HG02571 (cell line): Measurements from ENCODE around the gene TMLHE.
A peak's percentile ranks its signal among the peaks of the same experiment; 100 is the strongest.
"Not testable (repeated sequence)": the region's sequence is repeated elsewhere in the genome, so short reads cannot be mapped to it uniquely, and the experiment has no call there.

ENCODE experiments used
- ATAC-seq: cut with Tn5 transposase; IDR thresholded peaks from one replicate; pipeline ENCODE4 v1.9.1; 2021; ENCODE audit warnings: mild to moderate bottlenecking, moderate library complexity; ENCODE audit not compliant: unreplicated experiment

Gene TMLHE, protein sequence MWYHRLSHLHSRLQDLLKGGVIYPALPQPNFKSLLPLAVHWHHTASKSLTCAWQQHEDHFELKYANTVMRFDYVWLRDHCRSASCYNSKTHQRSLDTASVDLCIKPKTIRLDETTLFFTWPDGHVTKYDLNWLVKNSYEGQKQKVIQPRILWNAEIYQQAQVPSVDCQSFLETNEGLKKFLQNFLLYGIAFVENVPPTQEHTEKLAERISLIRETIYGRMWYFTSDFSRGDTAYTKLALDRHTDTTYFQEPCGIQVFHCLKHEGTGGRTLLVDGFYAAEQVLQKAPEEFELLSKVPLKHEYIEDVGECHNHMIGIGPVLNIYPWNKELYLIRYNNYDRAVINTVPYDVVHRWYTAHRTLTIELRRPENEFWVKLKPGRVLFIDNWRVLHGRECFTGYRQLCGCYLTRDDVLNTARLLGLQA

DNA sequence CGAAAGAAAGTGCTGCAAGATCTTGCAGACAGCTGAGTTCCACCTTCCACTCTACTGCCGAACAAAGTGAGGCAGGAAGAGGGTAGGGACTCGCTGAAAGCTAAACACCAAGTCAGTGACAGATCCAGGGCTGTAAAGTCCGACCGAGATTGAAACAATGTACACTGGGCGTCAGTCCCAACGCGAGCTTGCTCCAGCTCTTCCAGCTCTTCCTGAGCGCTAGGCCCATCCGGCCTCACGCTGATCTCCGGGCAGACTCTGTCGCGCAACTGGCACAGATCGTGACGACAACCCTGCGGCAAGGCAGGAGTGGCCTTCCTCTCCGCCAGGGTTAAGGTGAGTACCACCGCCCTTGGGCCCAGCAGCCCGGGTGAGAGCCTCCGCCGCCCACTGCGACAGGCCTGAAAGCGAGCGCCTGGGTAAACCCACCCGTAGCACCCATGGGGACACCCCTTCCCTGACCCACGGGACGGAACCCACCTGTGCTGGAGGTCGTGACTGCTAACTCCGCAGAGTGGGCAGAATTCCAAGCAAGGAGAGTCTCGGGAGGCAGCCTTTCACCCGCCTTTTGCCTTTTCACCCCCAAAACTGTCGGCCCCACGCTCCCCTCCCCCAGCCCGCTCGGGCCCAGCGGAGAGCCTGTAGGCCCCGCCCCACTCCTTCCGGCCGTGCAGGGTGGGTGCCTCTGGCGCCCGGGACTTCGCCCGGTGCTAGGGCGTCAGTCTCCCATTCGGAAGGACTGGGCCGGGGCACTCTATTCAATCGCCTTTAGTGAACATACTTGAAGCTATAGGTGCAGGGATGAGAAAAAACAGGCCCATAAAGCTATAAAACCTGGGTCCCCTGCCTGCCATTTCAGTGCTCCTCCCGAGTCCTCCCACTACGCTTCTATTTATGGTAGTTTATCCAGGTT, at the start of gene TMLHE, which contains the start of gene SPRY3:
TMLHE (minus strand) TSS at position 641 of the 913 bp plus-strand sequence. CDS start 67,676 bp downstream, outside the sequence.
SPRY3 (plus strand) TSS at position 275 of the 913 bp plus-strand sequence.
- peak; percentile 85 for ATAC-seq

DNA sequence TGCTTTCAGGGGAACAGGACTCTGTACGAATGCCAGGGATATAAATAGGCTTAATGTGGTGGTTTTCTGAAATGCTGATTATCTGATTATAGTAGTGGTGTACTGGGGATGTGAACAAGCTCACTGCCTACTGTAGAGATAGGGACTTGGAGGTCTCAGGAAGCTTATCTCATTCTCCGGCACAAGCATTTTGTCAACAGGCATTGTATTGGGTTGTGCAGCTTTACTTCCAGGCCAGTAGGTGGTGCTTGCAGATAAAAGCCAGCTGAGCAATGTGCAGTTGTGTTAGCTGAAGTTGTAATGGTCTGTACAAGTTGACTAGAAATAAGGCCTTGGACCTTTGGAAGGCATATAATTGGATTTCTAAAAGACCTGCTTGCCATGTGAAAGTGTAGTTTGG, 49.5 kb upstream of the TMLHE start:
- no peak for ATAC-seq

DNA sequence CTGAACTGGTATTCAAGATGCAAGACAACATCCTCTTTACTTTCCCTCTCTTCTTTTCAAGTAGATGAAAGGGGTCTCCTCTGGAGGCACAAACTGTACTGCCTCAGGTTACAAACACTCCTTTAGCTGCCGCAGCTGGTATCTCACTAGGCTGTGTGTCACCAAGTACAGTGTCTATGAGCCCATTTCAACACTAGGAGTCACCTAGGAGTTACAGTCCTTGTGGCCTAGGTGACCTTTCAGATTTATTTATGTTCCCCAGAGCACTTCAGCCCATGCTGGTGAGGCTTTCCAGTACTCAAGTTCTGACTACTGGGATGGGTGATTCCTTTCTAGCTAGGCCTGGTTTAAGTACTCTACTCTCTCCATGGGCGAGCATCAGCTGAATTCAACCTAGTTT, 32.4 kb upstream of the TMLHE start:
- ATAC-seq = no peak

GRCh38 chrX:155643240-155643639, 30.5 kb upstream of the TMLHE start:
- ATAC-seq = no peak

- ATAC-seq = not testable (repeated sequence)
Measured at GRCh38 chrX:155641371-155641770, 28.6 kb upstream of the TMLHE start.

GRCh38 chrX:155637714-155638113, 25.0 kb upstream of the TMLHE start:
- ATAC-seq = no peak

- ATAC-seq = not testable (repeated sequence)
Measured at GRCh38 chrX:155635019-155635418, 22.3 kb upstream of the TMLHE start.

GRCh38 chrX:155632431-155633100, 19.8 kb upstream of the TMLHE start:
- ATAC-seq = no peak

GRCh38 chrX:155620110-155620509, 7.4 kb upstream of the TMLHE start:
- ATAC-seq = not testable (repeated sequence)

- ATAC-seq = no peak
Measured at GRCh38 chrX:155615938-155616337, 3.2 kb upstream of the TMLHE start.

GRCh38 chrX:155613927-155614559, 1.3 kb upstream of the TMLHE start:
- ATAC-seq = no peak

- no peak for ATAC-seq
Measured at GRCh38 chrX:155611302-155611701, 1.4 kb downstream of the TMLHE start.

- no peak for ATAC-seq
Measured at GRCh38 chrX:155592981-155593380, 19.8 kb downstream of the TMLHE start.

DNA sequence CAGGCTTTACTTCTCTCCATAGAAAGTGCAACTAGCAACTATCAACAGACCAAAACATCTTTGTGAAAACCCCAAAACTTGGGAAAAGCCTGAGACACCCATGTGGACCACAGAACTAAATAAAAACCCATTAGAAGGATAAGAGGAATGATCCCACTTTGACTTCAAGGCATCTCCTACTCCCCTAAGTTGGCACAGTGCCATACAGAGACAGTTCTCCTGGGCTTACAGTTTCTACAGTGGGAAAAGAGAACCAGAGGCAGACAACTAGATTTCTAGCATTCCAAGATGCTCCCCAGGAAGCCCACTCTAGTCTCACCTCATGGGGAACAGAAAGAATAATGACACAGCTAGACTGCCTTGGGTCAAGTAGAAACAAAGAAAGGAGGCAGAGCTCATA, 20.4 kb downstream of the TMLHE start:
- ATAC-seq = no peak

- ATAC-seq = no peak
Measured at GRCh38 chrX:155577682-155578081, 35.1 kb downstream of the TMLHE start.

GRCh38 chrX:155563099-155563498, 49.7 kb downstream of the TMLHE start:
- ATAC-seq = no peak

GRCh38 chrX:155544881-155545280, 67.9 kb downstream of the TMLHE start:
- ATAC-seq = no peak

DNA sequence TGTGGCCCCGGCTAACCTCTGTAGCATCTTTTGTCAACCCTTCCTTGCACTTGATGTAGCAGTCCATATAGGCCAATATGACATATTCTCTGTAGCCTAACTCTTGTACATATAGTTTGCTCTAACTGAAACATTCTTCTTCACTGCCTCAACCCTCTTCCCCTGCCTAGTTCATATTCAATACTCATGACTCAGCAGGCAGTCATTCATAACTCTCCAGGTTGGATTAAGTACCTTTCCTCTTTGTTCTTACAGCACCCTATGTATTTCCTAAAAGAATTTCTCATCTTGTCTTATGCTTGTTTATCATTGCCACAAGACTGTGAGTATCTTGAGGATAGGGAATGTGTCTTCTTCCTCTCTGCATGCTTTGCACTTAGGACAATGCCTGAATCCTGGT, 76.9 kb downstream of the TMLHE start:
- ATAC-seq = no peak

DNA sequence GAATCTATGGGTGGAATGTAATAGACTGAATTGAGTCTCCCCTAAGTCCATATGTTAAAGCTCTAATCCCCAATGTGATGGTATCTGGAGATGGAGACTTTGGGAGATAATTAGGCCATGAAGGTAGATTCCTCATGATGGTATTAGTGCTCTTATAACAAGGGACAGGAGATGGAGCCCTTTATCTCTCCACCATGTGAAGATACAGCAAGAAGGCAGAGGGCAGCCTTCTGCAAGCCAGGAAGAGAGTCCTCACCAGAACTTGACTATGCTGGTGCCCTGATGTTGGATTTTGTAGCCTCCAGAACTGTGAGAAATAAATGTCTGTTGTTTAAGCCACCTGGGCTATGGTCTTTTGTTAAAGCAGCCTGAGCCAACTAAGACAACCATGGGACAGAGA, 78.0 kb downstream of the TMLHE start:
- no peak for ATAC-seq

DNA sequence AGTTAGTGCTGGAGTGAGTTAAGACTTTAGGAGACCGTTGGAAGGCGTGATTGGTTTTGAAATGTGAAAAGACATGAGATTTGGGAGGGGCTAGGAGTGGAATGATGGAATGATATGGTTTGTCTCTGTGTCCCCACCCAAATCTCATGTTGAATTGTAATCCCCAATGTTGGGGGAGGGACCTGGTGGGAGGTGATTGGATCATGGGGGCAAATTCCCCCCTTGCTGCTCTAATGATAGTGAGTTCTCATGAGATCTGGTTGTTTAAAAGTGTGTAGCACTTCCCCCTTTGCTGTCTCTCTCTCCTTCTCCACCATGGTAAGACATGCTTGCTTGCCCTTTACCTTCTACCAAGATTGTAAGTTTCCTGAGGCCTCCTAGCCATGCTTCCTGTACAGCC, 85.7 kb downstream of the TMLHE start:
- not testable (repeated sequence) for ATAC-seq

- no peak for ATAC-seq
Measured at GRCh38 chrX:155514225-155514624, 98.5 kb downstream of the TMLHE start.
